HUES64 (cell line): ENCODE data around the gene CMIP.

ENCODE experiments used
- H3K27ac ChIP-seq: 2 replicates; pipeline ENCODE4 v1.7.0; 2013; ENCODE audit warnings: low read depth, low read length, inconsistent platforms
- H3K27me3 ChIP-seq: 2 replicates; pipeline ENCODE4 v1.6.1; 2013; ENCODE audit warnings: mild to moderate bottlenecking, low read length; ENCODE audit not compliant: insufficient read depth
- H3K36me3 ChIP-seq: 2 replicates; pipeline ENCODE4 v1.6.1; 2013; ENCODE audit warnings: mild to moderate bottlenecking, low read length; ENCODE audit not compliant: insufficient read depth
- H3K4me1 ChIP-seq: 2 replicates; pipeline ENCODE4 v1.6.1; 2013; ENCODE audit warnings: mild to moderate bottlenecking, low read length, moderate library complexity; ENCODE audit not compliant: insufficient read depth
- H3K4me3 ChIP-seq: 2 replicates; pipeline ENCODE4 v1.5.1; 2013; ENCODE audit warnings: mild to moderate bottlenecking, low read length, moderate library complexity
- H3K9ac ChIP-seq: 2 replicates; pipeline ENCODE4 v1.6.1; 2013; ENCODE audit warnings: mild to moderate bottlenecking, low read depth, low read length
- H3K9me3 ChIP-seq: 2 replicates; pipeline ENCODE4 v1.6.1; 2013; ENCODE audit warnings: low read depth, low read length; ENCODE audit not compliant: insufficient read depth
- WGBS: fragments of 150-250, 120-280 bp; methylation state at CpG from one replicate; pipeline ENCODE4 v1.1.7; 2013; ENCODE audit warnings: missing lambda C conversion rate; 5-methylcytosine and 5-hydroxymethylcytosine counted together

The CMIP gene

DNA sequence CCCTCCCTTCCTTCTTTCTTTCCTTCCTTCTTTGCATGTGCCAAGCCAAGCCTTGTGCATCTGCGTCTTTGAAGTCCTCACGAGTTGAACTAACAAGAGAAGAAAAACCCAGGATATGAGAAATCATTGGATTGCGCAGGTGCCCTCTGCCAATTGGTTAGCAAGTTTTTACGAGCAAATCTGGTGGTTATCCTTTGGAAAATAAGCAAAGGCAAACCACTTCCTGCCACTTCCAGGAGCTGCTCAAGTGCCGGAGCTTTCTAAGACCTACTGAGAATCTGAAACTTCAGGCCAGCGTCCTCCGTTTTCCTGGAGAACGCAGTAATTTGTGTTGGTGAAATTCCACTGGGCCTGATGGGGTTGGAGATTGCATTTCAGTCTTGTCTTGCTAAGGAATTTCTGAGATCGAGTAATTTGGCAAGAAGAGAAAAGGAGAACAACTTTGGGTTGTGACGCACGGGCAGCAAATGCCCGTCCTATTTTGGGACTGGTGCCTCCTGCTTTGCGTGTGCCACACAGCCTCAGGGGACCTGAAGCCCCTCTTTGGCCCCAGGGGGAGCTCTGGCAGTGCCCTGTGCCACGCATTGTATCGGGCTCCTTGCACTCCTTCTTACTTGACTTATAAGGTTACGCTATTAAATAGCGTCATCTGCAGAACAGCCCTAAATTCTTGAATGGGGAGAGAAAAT is 56.4 kb downstream of the CMIP start:
- no peak overlapping the region for H3K9ac ChIP-seq
- no peaks in the 10 kb centered on the region for H3K4me1 ChIP-seq
- no peaks in the 10 kb centered on the region for H3K27me3 ChIP-seq
- no peak overlapping the region for H3K4me3 ChIP-seq
- no peaks in the 10 kb centered on the region for H3K9me3 ChIP-seq
- WGBS: 93% methylated on average over 17 of the region's 17 CpGs
- H3K27ac ChIP-seq: no peak overlapping the region
- no peaks in the 10 kb centered on the region for H3K36me3 ChIP-seq

GRCh38 chr16:81502396-81503070 is 57.9 kb downstream of the CMIP start:
- no peaks in the 10 kb centered on the region for H3K36me3 ChIP-seq
- H3K4me1 ChIP-seq: no peaks in the 10 kb centered on the region
- H3K9ac ChIP-seq: no peak overlapping the region
- no peak overlapping the region for H3K4me3 ChIP-seq
- H3K27ac ChIP-seq: no peak overlapping the region
- no peaks in the 10 kb centered on the region for H3K9me3 ChIP-seq
- 93% methylated on average over 17 of the region's 17 CpGs for WGBS
- H3K27me3 ChIP-seq: no peaks in the 10 kb centered on the region

GRCh38 chr16:81505011-81505661 is 60.5 kb downstream of the CMIP start:
- Histone ChIP-seq H3K4me3 (no peak overlapping the region), H3K27me3 (no peaks in the 10 kb centered on the region), H3K9me3 (no peaks in the 10 kb centered on the region), H3K27ac (no peak overlapping the region), H3K4me1 (no peaks in the 10 kb centered on the region), H3K36me3 (no peaks in the 10 kb centered on the region), H3K9ac (no peak overlapping the region)
- 90% methylated on average over 13 of the region's 13 CpGs for WGBS

DNA sequence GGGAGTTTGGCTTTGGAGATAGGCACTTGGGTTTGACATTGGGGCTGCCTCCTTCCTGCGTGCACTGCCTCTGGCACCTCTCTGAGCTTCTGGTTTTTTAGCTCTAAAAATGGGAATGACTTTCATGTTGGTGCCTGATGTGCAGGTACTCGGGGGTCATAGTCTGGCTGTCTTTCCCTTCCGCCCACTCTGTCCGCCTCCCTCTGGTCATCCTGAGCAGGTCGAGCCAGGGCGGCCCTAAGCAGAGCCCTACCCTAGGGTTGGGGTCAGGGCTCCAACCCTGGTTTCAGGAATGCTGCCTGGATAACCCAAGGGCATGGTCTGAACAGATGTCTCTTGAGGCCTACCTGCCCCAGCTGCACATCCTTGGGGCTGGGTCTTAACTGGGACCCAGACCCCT is 64.8 kb downstream of the CMIP start:
- no peak overlapping the region for H3K4me3 ChIP-seq
- no peaks in the 10 kb centered on the region for H3K27me3 ChIP-seq
- peaks cover 13% of the 10 kb centered on the region for H3K4me1 ChIP-seq
- H3K9ac ChIP-seq: no peak overlapping the region
- 92% methylated on average over 6 of the region's 6 CpGs for WGBS
- 0 out of 2 replicates have a peak, but pooled peaks cover 3% of the 10 kb centered on the region for H3K9me3 ChIP-seq
- H3K27ac ChIP-seq: no peak overlapping the region
- H3K36me3 ChIP-seq: no peaks in the 10 kb centered on the region

- H3K9me3 ChIP-seq: 0 out of 2 replicates have a peak, but pooled peaks cover 3% of the 10 kb centered on the region
- no peak overlapping the region for H3K4me3 ChIP-seq
- H3K36me3 ChIP-seq: no peaks in the 10 kb centered on the region
- H3K4me1 ChIP-seq: peaks cover 13% of the 10 kb centered on the region
- no peaks in the 10 kb centered on the region for H3K27me3 ChIP-seq
- 88% methylated on average over 9 of the region's 10 CpGs for WGBS
- no peak overlapping the region for H3K27ac ChIP-seq
- no peak overlapping the region for H3K9ac ChIP-seq
These were observed 65.4 kb downstream of the CMIP start for GRCh38 chr16:81510016-81510415.

DNA sequence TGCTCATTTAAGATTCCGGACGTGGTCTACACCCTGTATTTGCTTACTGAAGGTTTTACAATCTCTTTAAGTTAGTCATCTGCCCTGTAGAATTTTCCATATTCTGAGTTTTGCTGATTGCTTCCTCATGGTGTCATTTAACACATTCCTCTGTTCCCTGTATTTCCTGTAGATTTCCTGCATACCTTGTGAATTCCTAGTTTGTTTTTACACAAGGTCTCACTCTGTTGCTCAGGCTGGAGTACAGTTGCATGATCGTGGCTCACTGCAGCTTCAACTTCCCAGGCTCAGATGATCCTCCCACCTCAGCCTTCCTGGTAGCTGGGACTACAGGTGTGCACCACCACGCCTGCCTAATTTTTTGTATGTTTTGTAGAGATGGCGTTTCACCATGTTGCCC is 66.8 kb downstream of the CMIP start:
- H3K27me3 ChIP-seq: no peaks in the 10 kb centered on the region
- no peak overlapping the region for H3K27ac ChIP-seq
- 0 out of 2 replicates have a peak, but pooled peaks cover 3% of the 10 kb centered on the region for H3K9me3 ChIP-seq
- peaks cover 13% of the 10 kb centered on the region for H3K4me1 ChIP-seq
- 92% methylated on average over 5 of the region's 5 CpGs for WGBS
- H3K36me3 ChIP-seq: no peaks in the 10 kb centered on the region
- no peak overlapping the region for H3K4me3 ChIP-seq
- no peak overlapping the region for H3K9ac ChIP-seq

- 61% methylated on average over 21 of the region's 21 CpGs for WGBS
- Histone ChIP-seq H3K9me3 (0 out of 2 replicates have a peak, but pooled peaks cover 3% of the 10 kb centered on the region), H3K36me3 (peaks cover 10% of the 10 kb centered on the region), H3K4me3 (no peak overlapping the region), H3K27me3 (no peaks in the 10 kb centered on the region), H3K9ac (peak overlapping the region; percentile 64), H3K4me1 (peaks cover 13% of the 10 kb centered on the region), H3K27ac (peak overlapping the region; percentile 50)
These were observed 68.8 kb downstream of the CMIP start for GRCh38 chr16:81513204-81514040.

DNA sequence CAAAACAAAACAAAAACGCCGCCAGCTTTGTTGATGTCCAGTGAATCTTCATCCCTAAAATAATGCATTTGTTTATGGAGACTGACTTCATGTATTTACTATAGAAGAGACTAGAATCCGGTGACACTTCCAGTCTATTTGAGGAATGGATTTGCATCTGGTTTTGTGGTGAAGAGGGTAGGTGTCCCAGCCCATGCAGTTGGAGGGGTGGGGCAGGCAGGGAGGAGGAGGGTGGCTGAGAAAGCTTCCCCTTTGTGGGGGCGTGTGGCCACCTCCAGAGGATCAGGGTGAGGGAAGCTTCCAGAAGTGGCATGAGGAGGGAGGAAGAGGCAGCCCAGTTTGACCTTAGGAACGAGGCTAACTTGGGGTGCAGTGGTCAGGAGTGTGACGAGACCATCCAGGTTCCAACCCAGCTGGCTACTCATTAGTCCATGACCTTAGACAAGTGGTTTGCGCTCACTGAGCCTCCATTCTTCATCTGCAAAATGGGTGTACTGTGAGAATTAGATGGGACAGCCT is 69.5 kb downstream of the CMIP start:
- Histone ChIP-seq H3K9me3 (0 out of 2 replicates have a peak, but pooled peaks cover 3% of the 10 kb centered on the region), H3K36me3 (peaks cover 10% of the 10 kb centered on the region), H3K4me1 (peaks cover 13% of the 10 kb centered on the region), H3K9ac (no peak overlapping the region), H3K4me3 (no peak overlapping the region), H3K27me3 (no peaks in the 10 kb centered on the region), H3K27ac (peak overlapping the region; percentile 50; the same call in 1 of the 2 replicates)
- 90% methylated on average over 7 of the region's 7 CpGs for WGBS

- no peak overlapping the region for H3K27ac ChIP-seq
- peaks cover 10% of the 10 kb centered on the region for H3K36me3 ChIP-seq
These were observed 70.1 kb downstream of the CMIP start for GRCh38 chr16:81514568-81515258.

GRCh38 chr16:81515281-81515680 is 70.7 kb downstream of the CMIP start:
- Histone ChIP-seq H3K4me1 (peaks cover 13% of the 10 kb centered on the region), H3K27me3 (no peaks in the 10 kb centered on the region), H3K9ac (no peak overlapping the region)

More at GRCh38 chr16:81514568-81515258, 70.1 kb downstream of the CMIP start:
- peaks cover 13% of the 10 kb centered on the region for H3K4me1 ChIP-seq
- H3K9me3 ChIP-seq: 0 out of 2 replicates have a peak, but pooled peaks cover 3% of the 10 kb centered on the region
- no peaks in the 10 kb centered on the region for H3K27me3 ChIP-seq
- WGBS: 93% methylated on average over 15 of the region's 15 CpGs
- no peak overlapping the region for H3K9ac ChIP-seq
- no peak overlapping the region for H3K4me3 ChIP-seq

More at GRCh38 chr16:81515281-81515680, 70.7 kb downstream of the CMIP start:
- Histone ChIP-seq H3K36me3 (peaks cover 10% of the 10 kb centered on the region), H3K9me3 (0 out of 2 replicates have a peak, but pooled peaks cover 3% of the 10 kb centered on the region), H3K27ac (no peak overlapping the region), H3K4me3 (no peak overlapping the region)
- WGBS: 93% methylated on average over 11 of the region's 11 CpGs
